Chondrocyte (in vitro differentiated cells): ENCODE data around the gene ACTR3. TPM values are rescaled to one million over a fixed set of nuclear protein-coding genes. Genes with fewer than 3 reads are reported as not detected.

ENCODE experiments used
- DNase-seq: peaks from one replicate; pipeline ENCODE4 v3.0.0; 2021; ENCODE audit warnings: mixed read lengths, low spot score
- H3K27ac Mint-ChIP-seq: one replicate; pipeline ENCODE4 v1.8.0; 2021; ENCODE audit warnings: mild to moderate bottlenecking, moderate library complexity, mixed read lengths; ENCODE audit not compliant: unreplicated experiment
- H3K27me3 Mint-ChIP-seq: 2 replicates; pipeline ENCODE4 v1.8.0; 2021; ENCODE audit warnings: low read depth, mixed read lengths
- H3K36me3 Mint-ChIP-seq: 2 replicates; pipeline ENCODE4 v1.8.0; 2021; ENCODE audit warnings: low read depth, mixed read lengths
- H3K4me1 Mint-ChIP-seq: 2 replicates; pipeline ENCODE4 v1.8.0; 2021; ENCODE audit warnings: low read depth, mild to moderate bottlenecking, mixed read lengths
- H3K4me3 Mint-ChIP-seq: one replicate; pipeline ENCODE4 v1.8.0; 2021; ENCODE audit warnings: mild to moderate bottlenecking, moderate library complexity, mixed read lengths; ENCODE audit not compliant: unreplicated experiment
- H3K9me3 Mint-ChIP-seq: 2 replicates; pipeline ENCODE4 v1.8.0; 2021; ENCODE audit warnings: low read depth, mixed read lengths
- total RNA-seq: library from RNA; stranded (reverse); gene quantifications from 3 replicates; pipeline ENCODE4 v1.2.1, GENCODE V29; 2021
- TF ChIP-seq, protein P1 (sequence below): fragments of 200-600 bp; sonication (generic); IDR thresholded peaks from 2 replicates; pipeline ENCODE4 v1.5.0; 2021; ENCODE audit warnings: antibody characterized with exemption, mild to moderate bottlenecking, moderate library complexity

Gene ACTR3
- total RNA-seq, 1 donor from 2014 or later, result 434 TPM

DNA sequence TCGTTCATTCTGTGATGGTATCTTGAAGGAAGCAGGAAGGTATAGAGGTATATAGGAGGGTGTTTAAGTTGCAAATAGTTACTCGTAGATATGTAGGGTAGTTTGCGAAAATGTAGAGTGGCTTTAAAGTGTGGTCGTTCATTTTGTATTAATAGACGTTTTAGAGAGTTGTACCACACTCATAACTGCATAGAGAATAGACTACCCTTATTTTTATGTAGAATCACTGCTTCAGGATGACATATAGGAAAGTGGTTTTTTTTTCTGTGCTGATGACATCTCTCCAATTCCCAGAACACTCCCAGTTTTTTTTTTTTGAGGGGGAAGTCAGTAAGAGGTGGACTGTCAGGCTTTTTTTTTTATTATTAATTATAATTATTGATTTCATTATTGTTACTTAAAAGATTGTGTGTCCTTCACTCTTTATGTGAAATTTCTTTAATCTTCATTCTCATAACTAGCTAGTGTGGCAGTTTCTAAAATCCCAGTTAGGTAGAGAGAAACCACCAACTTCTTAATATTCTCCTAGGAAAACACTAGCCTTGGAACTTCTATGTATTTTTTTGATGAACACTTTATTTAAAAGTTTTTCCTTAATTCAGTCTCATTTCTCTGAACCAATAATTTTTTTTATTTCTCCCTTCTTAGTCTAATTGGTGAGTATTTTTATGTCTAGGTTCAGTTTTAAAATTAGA lies 1.5 kb downstream of the ACTR3 start:
- Mint-ChIP-seq H3K27me3 (no peaks in the 10 kb centered on the region), H3K36me3 (no peaks in the 10 kb centered on the region), H3K4me3 (peak overlapping the region; percentile 96), H3K4me1 (peaks cover 81% of the 10 kb centered on the region), H3K9me3 (no peaks in the 10 kb centered on the region), H3K27ac (peak overlapping the region; percentile 97)
- TF ChIP-seq, protein P1, sequence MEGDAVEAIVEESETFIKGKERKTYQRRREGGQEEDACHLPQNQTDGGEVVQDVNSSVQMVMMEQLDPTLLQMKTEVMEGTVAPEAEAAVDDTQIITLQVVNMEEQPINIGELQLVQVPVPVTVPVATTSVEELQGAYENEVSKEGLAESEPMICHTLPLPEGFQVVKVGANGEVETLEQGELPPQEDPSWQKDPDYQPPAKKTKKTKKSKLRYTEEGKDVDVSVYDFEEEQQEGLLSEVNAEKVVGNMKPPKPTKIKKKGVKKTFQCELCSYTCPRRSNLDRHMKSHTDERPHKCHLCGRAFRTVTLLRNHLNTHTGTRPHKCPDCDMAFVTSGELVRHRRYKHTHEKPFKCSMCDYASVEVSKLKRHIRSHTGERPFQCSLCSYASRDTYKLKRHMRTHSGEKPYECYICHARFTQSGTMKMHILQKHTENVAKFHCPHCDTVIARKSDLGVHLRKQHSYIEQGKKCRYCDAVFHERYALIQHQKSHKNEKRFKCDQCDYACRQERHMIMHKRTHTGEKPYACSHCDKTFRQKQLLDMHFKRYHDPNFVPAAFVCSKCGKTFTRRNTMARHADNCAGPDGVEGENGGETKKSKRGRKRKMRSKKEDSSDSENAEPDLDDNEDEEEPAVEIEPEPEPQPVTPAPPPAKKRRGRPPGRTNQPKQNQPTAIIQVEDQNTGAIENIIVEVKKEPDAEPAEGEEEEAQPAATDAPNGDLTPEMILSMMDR, result no peak
- no peak for DNase-seq

DNA sequence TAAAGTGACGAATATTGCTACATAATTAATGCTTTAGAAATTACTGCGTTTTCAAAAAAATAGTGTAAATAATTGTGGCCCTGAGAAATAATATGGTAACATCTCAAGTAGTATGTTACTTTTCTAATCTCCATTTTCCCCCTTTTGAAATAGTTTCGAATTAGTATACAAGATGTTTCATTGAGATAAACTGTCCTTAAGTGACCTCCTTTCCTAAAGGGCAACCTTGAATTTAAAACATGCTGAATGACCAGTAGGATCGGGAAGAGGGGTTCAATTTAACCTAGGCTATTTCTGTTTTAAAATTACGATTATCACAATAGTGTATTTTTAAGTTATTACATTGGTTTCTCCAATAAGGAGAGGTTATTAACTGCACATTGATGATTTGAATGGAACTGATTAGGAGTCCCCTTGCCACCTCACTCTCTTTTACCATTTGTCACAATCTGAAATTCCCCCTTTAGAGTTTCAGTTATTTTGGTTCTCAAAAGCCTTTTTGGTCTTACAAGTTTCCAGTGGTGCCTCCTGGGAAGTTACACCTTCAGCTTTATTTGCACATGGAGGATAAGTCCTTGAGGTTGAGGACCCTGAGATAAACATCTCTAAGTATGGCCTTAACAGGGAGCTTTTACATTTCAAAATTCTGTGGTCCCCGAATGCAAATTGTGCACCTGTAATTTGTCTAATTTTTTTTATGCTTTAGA lies 2.3 kb downstream of the ACTR3 start:
- H3K4me1 Mint-ChIP-seq, result peaks cover 81% of the 10 kb centered on the region
- DNase-seq, result no peak

GRCh38 chr2:113894156-113894743 lies 4.4 kb downstream of the ACTR3 start:
- Mint-ChIP-seq H3K9me3 (no peaks in the 10 kb centered on the region), H3K4me1 (peaks cover 79% of the 10 kb centered on the region), H3K27ac (peak overlapping the region; percentile 94), H3K27me3 (no peaks in the 10 kb centered on the region), H3K36me3 (no peaks in the 10 kb centered on the region), H3K4me3 (peak overlapping the region; percentile 96)
- no peak for DNase-seq
- TF ChIP-seq, protein P1, result no peak

More for the DNA sequence above, 2.3 kb downstream of the ACTR3 start:
- Mint-ChIP-seq H3K9me3 (no peaks in the 10 kb centered on the region), H3K4me3 (peak overlapping the region; percentile 96), H3K36me3 (no peaks in the 10 kb centered on the region), H3K27me3 (no peaks in the 10 kb centered on the region), H3K27ac (peak overlapping the region; percentile 94)
- TF ChIP-seq, protein P1, result no peak

GRCh38 chr2:113895301-113895700 lies 5.4 kb downstream of the ACTR3 start:
- no peaks in the 10 kb centered on the region for H3K9me3 Mint-ChIP-seq
- DNase-seq, result no peak

More at GRCh38 chr2:113895301-113895700, 5.4 kb downstream of the ACTR3 start:
- Mint-ChIP-seq H3K27ac (peak overlapping the region; percentile 94), H3K4me3 (no peak overlapping the region), H3K4me1 (peaks cover 90% of the 10 kb centered on the region), H3K36me3 (no peaks in the 10 kb centered on the region), H3K27me3 (no peaks in the 10 kb centered on the region)
- TF ChIP-seq, protein P1, result no peak
